GM19351 (cell line): Measurements from ENCODE around the gene ARPC5.
"Not testable (repeated sequence)": the region's sequence is repeated elsewhere in the genome, so short reads cannot be mapped to it uniquely, and the experiment has no call there.

Source experiments
- ATAC-seq: cut with Tn5 transposase; IDR thresholded peaks from one replicate; pipeline ENCODE4 v1.9.1; 2021; ENCODE audit warnings: mild to moderate bottlenecking, moderate library complexity; ENCODE audit not compliant: unreplicated experiment

Gene ARPC5

GRCh38 chr1:183648042-183648441 lies 12.5 kb upstream of the ARPC5 start:
- ATAC-seq = no peak

GRCh38 chr1:183646776-183647175 lies 11.2 kb upstream of the ARPC5 start:
- no peak for ATAC-seq

- ATAC-seq = no peak
Observed at GRCh38 chr1:183645531-183645930, 9.9 kb upstream of the ARPC5 start.

DNA sequence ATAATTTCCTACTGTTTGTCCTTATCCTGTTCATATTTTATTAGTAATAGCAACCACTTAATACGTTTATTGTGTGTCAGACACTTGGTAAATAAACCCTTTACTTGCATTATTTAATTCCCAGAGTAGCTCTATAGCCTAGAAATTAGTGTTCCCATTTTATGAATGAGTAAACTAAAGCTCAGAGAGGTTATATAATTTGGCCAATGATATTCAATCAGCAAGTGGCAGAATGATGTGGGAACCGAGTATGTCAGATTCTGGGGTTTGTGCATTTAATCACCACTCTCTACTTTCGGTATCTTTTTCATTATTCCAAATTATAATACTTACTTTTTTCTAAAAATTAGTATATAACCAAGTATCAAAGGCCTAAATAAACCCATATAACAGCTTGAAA lies 6.6 kb upstream of the ARPC5 start:
- ATAC-seq = no peak

DNA sequence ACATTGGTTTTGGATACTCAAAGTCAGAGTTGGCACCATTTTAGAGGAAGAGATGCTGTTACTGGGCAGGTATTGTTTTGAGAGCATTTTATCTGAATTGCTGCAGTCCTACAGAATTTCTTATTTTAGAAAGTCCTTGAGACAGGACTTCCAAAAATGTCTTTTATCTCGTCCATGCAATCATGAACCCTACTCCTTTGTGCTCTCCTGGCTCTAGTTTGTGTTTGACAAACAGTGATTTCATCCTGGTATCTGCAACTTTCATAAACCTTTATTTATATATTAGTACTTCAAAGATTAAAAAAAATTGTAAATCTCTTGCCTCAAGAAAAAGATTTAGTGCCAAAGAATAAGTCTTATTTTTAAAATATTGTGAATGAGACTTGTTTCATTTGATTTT lies 4.6 kb upstream of the ARPC5 start:
- no peak for ATAC-seq

GRCh38 chr1:183638649-183639387 lies 3.2 kb upstream of the ARPC5 start:
- no peak for ATAC-seq

DNA sequence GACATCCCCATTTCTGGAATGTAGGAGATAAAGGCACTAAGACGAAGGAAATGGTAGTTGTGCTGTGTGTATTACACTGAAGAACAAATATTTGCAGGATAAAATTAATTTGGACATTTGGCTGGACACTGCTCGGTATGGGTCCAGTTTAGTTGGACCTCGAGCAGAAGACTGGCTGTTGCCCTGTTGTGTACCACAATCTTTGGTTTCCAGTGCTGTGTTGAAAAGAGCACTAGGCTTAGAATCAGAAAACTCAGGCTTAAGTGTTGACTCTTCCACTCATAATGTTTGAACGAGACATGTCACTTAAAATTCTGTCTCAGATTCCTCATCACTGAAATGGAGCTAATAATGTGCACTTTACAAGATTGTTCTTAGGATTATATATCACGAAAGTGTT lies 1.2 kb upstream of the ARPC5 start:
- no peak for ATAC-seq

- no peak for ATAC-seq
Observed at GRCh38 chr1:183636334-183636682, 725 bp upstream of the ARPC5 start.

- no peak for ATAC-seq
Observed at GRCh38 chr1:183635099-183635605, 431 bp downstream of the ARPC5 start.

- ATAC-seq = no peak
Observed at GRCh38 chr1:183634429-183635065, 1.0 kb downstream of the ARPC5 start.

DNA sequence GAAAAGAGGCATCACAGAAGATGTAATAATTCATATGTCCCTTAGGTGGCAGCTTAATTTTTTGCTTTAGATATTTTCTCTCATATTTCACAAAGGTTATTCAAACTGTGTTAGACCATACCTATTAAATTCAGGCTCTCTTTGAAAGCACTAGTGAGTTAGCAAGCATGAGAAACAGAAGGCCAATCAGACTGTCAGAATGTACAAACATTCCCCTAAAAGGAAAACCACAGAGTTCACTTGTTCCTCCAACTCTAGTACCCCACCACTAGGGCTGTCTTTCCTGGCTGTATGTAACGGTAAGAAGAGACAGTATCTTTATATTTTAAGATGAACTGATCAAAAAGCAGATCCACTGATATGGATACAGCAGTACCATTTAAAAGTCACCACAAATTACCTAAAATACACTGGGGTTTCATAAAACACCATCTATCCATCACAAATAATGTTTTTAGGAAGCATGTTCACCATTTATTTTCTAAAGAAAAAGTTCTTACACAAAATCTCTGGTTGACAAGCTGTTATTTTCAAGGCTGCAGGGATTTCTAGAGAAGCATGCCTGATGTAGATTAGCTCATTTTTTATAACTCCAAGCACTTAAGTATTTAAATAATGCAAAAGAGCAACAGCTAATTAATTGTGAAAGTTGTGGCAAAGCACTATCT lies 1.8 kb downstream of the ARPC5 start:
- peak; percentile 39 for ATAC-seq

DNA sequence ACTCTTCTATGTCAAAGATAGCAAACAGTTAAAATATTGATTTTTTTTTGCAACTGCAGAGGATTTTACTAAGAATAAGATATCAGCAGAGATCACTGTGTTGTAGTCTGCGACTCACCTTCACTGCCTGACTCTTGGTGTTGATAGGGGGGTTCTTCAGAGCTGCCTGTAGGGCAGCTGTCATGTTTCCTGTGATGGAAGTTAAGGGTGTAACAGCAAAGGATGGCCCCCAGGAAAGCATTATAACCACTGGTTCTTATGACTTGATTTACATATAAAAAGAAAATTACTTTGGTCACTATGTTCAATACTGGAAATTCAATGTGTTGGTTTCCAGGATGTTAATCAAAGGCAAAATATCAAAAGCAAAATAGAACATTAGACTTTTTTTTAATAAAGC lies 2.6 kb downstream of the ARPC5 start:
- no peak for ATAC-seq

GRCh38 chr1:183632114-183632513 lies 3.5 kb downstream of the ARPC5 start:
- ATAC-seq = no peak

GRCh38 chr1:183630748-183631147 lies 4.8 kb downstream of the ARPC5 start:
- ATAC-seq = no peak

DNA sequence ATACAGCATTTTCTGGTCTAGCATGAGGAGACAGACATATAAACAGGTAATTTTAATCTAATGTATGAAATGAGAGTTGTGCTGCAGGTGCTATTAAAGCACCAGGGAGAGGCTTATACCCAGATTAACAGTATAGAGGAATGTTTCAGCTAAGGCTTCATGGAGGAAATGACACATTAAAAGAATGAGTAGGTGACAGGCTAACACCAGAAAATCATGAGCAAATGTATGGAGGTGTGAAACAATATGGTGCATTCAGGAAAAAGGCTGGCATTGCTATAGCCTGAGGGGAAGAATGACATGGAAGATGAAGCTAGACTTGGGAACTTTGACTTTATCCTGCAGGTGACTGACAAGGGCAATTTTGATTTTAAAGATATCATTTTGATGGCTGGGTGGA lies 7.0 kb downstream of the ARPC5 start:
- ATAC-seq = no peak

GRCh38 chr1:183626236-183626635 lies 9.3 kb downstream of the ARPC5 start:
- not testable (repeated sequence) for ATAC-seq

- ATAC-seq = peak; percentile 73
Observed at GRCh38 chr1:183622884-183623785, 12.4 kb downstream of the ARPC5 start.

- no peak for ATAC-seq
Observed at GRCh38 chr1:183622013-183622412, 13.6 kb downstream of the ARPC5 start.

DNA sequence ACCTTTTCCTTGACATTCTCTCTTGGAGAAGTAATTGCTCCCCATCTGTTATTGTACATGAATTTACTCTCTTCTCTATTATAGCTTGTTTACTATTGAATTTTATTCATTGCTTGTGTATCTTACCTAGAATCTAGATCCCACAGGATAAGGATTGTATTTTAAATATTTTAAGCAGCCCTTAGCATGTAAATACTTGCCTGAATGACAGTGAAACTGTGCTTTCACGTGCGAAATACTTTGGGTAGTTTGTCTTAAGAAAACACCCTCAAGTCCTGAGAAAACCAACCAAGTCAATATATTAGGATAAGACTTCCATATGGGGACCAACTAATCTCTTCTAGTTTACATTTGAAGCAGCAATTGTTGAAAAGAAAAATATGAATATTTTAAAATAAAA lies 15.3 kb downstream of the ARPC5 start:
- ATAC-seq = no peak

GRCh38 chr1:183619781-183620180 lies 15.8 kb downstream of the ARPC5 start:
- no peak for ATAC-seq

GRCh38 chr1:183618202-183618601 lies 17.4 kb downstream of the ARPC5 start:
- not testable (repeated sequence) for ATAC-seq
